Progenitor cell of endocrine pancreas (in vitro differentiated cells): ENCODE measurements around the gene NADSYN1. TPM values are rescaled to one million over a fixed set of nuclear protein-coding genes. Genes with fewer than 3 reads are reported as not detected.
"Not testable (repeated sequence)": the region's sequence is repeated elsewhere in the genome, so short reads cannot be mapped to it uniquely, and the experiment has no call there.

Source experiments
- DNase-seq: peaks from one replicate; pipeline ENCODE4 v3.0.0; 2021; ENCODE audit warnings: low spot score; ENCODE audit not compliant: unreplicated experiment
- H3K27ac Mint-ChIP-seq: 2 replicates; pipeline ENCODE4 v1.8.0; 2021; ENCODE audit warnings: mild to moderate bottlenecking, moderate library complexity, mixed read lengths
- H3K27me3 Mint-ChIP-seq: 2 replicates; pipeline ENCODE4 v1.8.0; 2021; ENCODE audit warnings: mixed read lengths
- H3K36me3 Mint-ChIP-seq: 2 replicates; pipeline ENCODE4 v1.8.0; 2022; ENCODE audit warnings: mixed read lengths; ENCODE audit not compliant: insufficient read depth
- H3K4me1 Mint-ChIP-seq: 2 replicates; pipeline ENCODE4 v1.8.0; 2021; ENCODE audit warnings: low read depth, mixed read lengths
- H3K4me3 Mint-ChIP-seq: 2 replicates; pipeline ENCODE4 v1.8.0; 2021; ENCODE audit warnings: low read depth, mild to moderate bottlenecking, moderate library complexity, mixed read lengths
- H3K9me3 Mint-ChIP-seq: 2 replicates; pipeline ENCODE4 v1.8.0; 2021; ENCODE audit warnings: low read depth, mixed read lengths
- total RNA-seq: library from RNA; stranded (reverse); gene quantifications from 2 replicates; pipeline ENCODE4 v1.2.1, GENCODE V29; 2021
- TF ChIP-seq, protein P1 (sequence below): fragments of 200-600 bp; sonication (generic); IDR thresholded peaks from one replicate; pipeline ENCODE4 v1.5.0; 2021; ENCODE audit warnings: antibody characterized with exemption, mild to moderate bottlenecking; ENCODE audit not compliant: unreplicated experiment

The NADSYN1 gene
- total RNA-seq, 1 donor from 2014 or later: 72.0 TPM

DNA sequence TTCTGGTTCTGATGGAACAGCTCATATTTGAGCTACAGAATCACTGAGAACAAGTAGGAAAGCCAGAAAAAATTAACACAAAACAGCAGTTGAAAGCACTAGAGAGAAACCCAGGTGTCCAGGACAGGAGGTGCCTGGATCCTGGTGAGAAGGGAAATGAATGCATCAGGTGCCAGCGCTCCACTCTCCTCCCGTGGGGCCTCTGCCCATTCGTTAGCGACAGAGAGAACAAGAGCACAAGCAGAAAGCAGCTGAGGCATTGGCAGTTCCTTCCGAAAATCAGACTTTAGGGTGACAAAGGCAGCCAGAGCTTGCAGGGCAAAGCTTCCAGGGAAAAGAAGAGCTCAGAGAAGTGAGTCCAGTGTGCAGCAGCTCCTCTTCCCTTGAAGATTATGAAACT lies 54.1 kb downstream of the NADSYN1 start:
- DNase-seq: no peak
- Mint-ChIP-seq H3K4me3 (no peak overlapping the region), H3K9me3 (peaks cover 26% of the 10 kb centered on the region), H3K27me3 (no peaks in the 10 kb centered on the region), H3K4me1 (no peaks in the 10 kb centered on the region), H3K27ac (no peak overlapping the region), H3K36me3 (peaks cover 29% of the 10 kb centered on the region)
- TF ChIP-seq, protein P1, sequence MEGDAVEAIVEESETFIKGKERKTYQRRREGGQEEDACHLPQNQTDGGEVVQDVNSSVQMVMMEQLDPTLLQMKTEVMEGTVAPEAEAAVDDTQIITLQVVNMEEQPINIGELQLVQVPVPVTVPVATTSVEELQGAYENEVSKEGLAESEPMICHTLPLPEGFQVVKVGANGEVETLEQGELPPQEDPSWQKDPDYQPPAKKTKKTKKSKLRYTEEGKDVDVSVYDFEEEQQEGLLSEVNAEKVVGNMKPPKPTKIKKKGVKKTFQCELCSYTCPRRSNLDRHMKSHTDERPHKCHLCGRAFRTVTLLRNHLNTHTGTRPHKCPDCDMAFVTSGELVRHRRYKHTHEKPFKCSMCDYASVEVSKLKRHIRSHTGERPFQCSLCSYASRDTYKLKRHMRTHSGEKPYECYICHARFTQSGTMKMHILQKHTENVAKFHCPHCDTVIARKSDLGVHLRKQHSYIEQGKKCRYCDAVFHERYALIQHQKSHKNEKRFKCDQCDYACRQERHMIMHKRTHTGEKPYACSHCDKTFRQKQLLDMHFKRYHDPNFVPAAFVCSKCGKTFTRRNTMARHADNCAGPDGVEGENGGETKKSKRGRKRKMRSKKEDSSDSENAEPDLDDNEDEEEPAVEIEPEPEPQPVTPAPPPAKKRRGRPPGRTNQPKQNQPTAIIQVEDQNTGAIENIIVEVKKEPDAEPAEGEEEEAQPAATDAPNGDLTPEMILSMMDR: no peak

DNA sequence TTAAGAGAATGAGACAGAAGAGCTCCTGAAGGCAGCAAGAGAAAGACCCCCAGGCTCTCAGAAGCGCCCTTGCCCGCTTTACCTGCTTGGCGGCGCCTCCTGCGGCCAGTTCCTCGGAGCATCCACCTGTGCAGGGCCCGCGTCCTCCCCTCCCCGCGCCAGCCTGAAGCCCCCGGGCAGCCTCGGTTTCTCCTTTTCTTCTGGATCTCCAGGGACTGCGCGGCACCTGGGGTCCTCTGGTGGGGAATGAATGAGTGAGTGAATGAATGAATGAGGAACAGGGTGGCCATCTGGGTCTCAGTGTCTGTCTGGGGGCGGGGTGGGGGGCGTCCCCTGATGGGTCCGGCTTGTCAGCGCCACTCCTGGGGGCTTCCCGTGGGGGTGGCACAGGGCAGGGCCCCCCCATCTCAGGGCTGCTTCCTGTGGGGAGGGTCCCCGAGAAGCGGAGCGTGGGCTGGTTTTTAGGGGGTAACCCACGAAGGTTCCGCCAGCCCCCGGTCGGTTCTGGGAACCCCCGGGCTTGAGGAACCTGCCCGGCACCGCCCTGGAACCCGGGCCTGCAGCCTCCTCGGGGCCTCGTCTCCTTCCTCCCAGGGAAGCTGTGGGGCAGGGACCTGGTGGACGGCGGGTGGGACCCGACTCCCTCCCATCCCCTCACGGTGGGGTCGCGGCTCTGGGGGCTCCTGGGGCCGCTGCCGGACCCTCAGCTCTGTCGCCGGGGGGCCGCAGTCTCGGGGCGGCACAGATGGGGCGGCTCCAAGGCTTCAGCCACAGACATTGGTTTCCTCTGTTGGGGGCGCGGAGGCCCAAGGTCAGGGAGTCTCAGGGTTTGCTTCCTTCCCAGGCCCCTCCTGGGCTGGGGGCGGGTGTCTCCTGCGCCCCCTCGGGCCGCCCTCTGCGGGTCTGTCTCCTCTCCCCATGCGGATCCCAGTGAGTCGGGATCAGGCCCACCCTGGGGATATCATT lies 65.8 kb downstream of the NADSYN1 start:
- no peaks in the 10 kb centered on the region for H3K27me3 Mint-ChIP-seq
- TF ChIP-seq, protein P1: no peak
- H3K4me3 Mint-ChIP-seq: no peak overlapping the region
- DNase-seq: no peak
- H3K27ac Mint-ChIP-seq: no peak overlapping the region
- H3K4me1 Mint-ChIP-seq: no peaks in the 10 kb centered on the region
- peaks cover 4% of the 10 kb centered on the region for H3K36me3 Mint-ChIP-seq
- H3K9me3 Mint-ChIP-seq: peaks cover 7% of the 10 kb centered on the region

DNA sequence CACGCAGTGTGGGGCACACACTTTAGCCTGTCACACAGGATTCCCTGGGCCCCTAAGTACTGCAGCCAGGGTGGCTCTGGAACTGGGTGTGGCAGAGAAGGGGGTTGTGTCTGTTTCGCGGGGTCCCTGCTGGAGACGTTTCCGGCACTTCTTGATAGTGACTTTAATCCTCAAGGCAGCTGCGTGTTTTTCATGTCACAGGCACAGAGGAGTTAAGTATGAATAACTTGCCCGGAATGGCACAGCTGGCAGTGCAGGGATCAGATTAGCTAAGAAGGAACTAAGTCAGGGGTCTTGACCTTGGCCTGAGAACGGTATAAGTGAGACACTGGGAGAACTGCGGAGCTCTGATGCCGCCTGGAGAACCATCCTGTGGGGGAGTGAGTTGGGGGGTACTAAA lies 66.5 kb downstream of the NADSYN1 start:
- no peak for DNase-seq
- Mint-ChIP-seq H3K4me1 (no peaks in the 10 kb centered on the region), H3K27me3 (no peaks in the 10 kb centered on the region), H3K36me3 (peaks cover 4% of the 10 kb centered on the region), H3K9me3 (peaks cover 7% of the 10 kb centered on the region), H3K27ac (no peak overlapping the region), H3K4me3 (no peak overlapping the region)
- TF ChIP-seq, protein P1: no peak

DNA sequence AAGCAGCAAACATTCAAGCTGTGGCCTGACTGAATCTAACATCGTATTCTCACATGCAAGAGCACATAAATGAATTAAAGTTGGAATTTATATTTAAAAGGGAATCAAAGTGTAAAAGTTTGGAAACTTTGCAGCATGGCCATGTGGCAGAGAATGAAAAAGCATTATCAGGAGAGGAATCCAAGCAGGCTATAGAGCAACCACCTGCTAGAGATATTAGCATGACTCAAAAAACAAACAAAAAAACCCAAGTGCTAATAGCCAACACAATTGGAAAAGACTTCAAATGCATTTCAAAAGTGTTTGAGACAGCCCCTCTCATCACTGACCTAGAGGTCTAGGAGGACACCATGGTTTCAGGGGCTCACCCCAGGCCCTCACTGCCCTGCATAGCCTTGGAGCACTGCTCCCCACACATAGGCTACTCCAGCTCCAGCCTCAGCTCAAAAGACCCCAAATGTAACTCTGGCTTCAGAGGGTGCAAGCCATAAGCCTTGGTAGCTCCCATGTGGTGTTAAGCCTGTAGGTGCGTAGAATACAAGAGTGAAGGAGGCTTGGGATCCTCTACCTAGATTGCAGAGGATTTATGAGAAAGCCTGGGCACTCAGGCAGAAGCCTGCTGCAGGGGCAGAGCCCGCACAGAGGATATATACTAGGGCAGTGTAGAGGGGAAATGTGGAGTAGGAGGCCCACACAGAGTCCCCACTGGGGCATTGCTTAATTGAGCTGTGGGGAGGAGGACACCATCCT lies 72.4 kb downstream of the NADSYN1 start:
- no peak overlapping the region for H3K27ac Mint-ChIP-seq
- peaks cover 5% of the 10 kb centered on the region for H3K4me1 Mint-ChIP-seq
- H3K27me3 Mint-ChIP-seq: no peaks in the 10 kb centered on the region
- no peak for DNase-seq
- H3K9me3 Mint-ChIP-seq: peaks cover 7% of the 10 kb centered on the region
- TF ChIP-seq, protein P1: no peak
- H3K4me3 Mint-ChIP-seq: no peak overlapping the region
- peaks cover 4% of the 10 kb centered on the region for H3K36me3 Mint-ChIP-seq

DNA sequence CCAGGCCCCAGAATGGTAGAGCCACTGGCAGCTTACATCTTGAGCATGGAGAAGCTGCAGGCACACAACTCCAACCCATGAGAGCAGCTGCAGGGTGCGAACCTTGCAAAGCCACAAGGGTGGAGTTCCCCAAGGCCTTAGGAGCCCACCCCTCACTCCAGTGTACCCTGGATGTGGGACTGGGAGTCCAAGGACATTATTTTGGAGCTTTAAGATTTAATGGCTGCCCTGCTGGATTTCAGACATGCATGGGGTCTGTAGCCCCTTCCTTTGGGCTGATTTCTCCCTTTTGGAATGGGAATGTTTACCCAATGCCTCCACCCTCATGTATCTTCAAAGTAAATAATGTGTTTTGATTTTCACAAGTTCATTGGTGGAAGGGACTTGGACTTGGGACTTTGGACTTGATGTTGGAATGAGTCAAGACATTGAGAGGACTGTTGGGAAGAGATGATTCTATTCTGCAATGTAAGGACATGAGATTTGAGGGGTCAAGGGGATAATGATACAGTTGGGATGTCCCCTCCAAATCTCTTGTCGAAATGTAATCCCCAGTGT lies 73.0 kb downstream of the NADSYN1 start:
- TF ChIP-seq, protein P1: no peak
- H3K4me3 Mint-ChIP-seq: no peak overlapping the region

DNA sequence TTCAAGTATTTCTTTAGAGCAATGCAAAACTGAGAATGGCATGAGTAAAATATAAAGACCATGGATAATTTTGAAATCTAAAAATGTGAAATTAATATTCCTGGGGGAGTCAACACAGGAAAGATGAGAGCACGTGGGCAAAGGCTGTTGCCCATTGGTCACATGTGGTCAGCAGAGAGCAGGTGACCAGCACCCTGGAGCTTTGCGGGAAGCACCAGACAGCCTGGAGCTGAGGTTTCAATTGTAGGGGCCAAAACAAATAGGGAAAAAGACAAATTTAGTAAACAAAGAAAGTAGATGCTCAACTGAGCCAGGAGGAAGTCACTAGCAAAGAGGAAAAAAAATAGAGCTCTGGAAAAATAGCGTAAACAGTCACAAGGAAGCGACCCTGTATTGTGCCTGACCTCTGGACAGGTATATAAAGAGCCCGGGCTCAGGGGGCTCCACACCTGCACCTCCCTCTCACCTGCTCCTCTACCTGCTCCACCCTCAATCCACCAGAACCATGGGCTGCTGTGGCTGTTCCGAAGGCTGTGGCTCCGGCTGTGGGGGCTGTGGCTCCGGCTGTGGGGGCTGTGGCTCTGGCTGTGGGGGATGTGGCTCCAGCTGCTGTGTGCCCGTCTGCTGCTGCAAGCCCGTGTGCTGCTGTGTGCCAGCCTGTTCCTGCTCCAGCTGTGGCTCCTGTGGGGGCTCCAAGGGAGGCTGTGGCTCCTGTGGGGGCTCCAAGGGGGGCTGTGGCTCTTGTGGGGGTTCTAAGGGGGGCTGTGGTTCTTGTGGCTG lies 74.0 kb downstream of the NADSYN1 start, which contains the start of gene KRTAP5-7:
Gene KRTAP5-7 (plus strand): TSS at position 472 of the 780 bp plus-strand sequence. CDS start 34 bp downstream, at position 506.
- not testable (repeated sequence) for H3K27ac Mint-ChIP-seq, H3K4me3 Mint-ChIP-seq, DNase-seq, H3K4me1 Mint-ChIP-seq, H3K9me3 Mint-ChIP-seq, H3K36me3 Mint-ChIP-seq, H3K27me3 Mint-ChIP-seq

More for the DNA sequence above, 73.0 kb downstream of the NADSYN1 start:
- Mint-ChIP-seq H3K27me3 (no peaks in the 10 kb centered on the region), H3K4me1 (peaks cover 5% of the 10 kb centered on the region), H3K36me3 (peaks cover 4% of the 10 kb centered on the region), H3K27ac (no peak overlapping the region), H3K9me3 (peaks cover 7% of the 10 kb centered on the region)
- no peak for DNase-seq
